Stimulated activated CD4-positive, alpha-beta T cell treated with anti-CD3 and anti-CD28 coated beads, TNF-alpha, amount 100 ng/mL, for 24 hours (primary cell): ENCODE data around the gene DENND5B.
"Not testable (repeated sequence)": the region's sequence is repeated elsewhere in the genome, so short reads cannot be mapped to it uniquely, and the experiment has no call there.

Source experiments
- DNase-seq, 3 experiments: peaks; one replicate each; pipeline ENCODE4 v3.0.0-alpha.2; 2020; ENCODE audit warnings: low read depth in 3 of 3

DENND5B gene

DNA sequence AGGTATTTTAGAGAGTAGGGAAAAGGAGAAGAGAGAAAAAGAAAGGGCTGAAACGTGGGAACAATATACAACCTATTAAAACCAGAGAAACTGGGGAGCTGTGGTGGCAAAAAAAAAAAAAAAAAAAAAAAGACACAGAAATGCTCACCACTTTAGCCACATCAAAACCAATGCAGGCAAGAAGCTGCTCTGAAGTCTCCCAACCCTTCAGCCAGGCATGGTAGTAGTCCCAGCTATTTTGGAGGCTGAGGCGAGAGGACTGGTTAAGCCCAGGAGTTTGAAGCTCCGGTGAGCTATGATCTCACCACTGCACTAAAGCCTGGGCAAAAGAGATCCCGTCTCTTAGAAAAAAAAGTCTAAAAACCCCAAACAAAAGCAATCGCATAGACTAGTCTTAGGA, 33.2 kb downstream of the DENND5B start:
- no peak for DNase-seq

DNA sequence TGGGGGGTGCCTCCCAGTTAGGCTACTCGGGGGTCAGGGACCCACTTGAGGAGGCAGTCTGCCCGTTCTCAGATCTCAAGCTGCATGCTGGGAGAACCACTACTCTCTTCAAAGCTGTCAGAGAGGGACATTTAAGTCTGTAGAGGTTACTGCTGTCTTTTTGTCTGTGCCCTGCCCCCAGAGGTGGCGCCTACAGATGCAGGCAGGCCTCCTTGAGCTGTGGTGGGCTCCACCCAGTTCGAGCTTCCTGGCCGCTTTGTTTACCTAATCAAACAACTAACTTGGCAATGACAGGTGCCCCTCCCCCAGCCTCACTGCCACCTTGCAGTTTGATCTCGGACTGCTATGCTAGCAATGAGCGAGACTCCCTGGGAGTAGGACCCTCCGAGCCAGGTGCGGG, 35.5 kb downstream of the DENND5B start:
- not testable (repeated sequence) for DNase-seq

DNA sequence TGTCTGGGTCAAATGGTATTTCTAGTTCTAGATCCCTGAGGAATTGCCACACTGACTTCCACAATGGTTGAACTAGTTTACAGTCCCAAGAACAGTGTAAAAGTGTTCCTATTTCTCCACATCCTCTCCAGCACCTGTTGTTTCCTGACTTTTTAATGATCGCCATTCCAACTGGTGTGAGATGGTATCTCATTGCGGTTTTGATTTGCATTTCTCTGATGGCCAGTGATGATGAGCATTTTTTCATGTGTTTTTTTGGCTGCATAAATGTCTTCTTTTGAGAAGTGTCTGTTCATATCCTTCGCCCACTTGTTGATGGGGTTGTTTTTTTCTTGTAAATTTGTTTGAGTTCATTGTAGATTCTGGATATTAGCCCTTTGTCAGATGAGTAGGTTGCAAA, 40.3 kb downstream of the DENND5B start:
- DNase-seq: not testable (repeated sequence)

DNA sequence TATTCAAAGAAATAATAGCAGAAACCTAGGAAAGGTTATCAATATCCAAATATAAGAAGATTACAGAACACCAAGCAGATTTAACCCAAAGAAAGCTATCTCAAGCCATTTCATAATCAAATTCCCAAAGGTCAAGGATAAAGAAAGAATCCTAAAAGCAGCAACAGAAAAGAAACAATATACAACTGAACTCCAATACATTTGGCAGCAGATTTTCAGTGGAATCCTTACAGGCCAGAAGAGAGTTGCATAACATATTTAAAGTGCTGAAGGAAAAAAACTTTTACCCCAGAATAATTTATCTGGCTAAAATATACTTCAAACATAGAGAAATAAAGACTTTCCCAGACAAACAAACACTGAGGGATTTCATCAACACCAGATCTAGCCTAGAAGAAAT, 54.3 kb downstream of the DENND5B start:
- no peak for DNase-seq

DNA sequence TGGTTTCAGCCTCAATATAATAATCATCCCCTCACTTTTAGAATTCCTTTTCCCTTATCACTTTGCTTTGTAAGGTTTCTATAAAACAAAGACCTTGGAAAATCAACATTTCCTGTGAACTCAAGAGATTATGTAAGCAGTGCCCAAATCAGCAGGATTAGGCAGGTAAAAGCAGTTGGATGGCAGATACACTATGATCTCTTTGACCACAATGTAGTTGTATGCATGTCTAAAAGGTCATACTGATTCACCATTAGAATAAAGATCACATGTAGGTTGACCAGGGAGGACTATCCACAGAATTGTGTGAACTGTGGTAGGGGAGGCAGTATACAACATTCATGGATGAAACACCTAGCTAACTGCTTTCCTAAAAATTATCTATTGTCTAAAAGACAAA, 57.5 kb downstream of the DENND5B start:
- DNase-seq: no peak

DNA sequence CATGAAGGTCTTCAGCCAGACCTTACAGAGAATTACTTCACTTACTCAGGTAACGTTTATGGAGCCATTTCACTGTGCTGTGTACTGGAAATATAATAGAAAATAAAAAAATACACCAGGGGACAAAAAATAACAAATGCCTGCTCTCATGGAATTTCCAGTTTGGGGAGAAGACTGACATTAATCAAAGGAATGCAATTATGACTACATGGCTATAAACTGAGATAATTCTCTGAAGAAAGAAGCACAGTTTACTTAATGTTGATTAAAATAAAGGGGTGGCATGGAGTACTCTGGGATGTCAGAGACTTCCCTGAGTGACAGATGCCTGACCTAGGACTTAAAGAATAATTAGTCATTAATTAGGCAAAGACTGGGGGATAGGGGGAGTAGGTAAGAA, 59.0 kb downstream of the DENND5B start:
- no peak for DNase-seq

DNA sequence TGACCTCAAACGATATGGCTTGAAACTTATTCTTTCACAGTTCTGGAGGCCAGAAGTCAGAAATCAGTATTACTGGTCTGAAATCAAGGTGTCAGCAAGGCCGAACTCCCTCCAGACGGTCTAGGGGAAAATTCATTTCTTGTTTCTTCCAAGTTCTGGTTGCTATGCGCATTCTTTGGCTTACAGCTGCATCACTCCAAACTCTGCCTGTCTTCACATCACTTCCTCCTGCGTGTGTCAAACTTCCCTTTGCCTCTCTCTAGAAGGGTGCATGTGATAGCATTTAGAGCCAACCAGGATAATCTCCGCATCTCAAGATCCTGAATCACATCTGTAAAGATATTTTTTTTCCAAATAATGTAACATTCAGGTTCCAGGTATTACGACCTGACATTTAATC, 62.8 kb downstream of the DENND5B start:
- DNase-seq: no peak

DNA sequence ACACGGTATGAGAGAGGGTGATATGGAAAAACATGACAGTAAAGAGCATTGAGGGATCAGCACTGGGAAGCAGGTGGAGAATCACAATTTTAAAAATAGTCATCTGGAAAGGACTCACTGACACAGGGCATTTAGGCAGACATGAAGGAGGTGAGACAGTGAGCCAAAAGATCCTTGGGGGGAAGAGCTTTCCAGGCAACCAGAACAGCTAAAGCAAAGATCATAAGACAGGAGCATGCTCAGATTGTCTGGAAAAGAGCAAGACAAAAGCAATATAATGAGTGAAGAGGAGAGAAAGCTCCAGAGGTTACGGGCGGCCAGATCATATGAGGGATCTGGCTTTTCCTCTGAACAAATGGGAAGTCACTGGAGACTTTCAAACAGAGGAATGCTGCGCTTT, 63.9 kb downstream of the DENND5B start:
- DNase-seq: no peak

DNA sequence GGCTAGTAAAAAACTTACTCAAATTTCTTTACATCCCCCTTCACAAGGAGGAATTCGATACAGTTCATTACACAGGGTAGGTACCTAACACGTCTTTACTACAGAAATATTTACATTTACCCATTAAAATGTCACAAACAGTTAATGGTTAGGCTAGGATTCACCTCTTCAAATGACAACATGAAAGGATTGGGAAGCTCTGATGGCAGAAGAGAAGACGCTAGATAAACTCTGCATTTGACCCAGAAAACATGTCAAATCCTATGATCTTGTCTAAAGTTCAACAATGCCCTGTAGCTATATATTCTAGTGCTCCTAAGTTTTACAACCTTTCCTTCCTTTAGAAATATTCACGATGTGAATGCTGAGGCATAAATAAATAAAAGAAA, 64.8 kb downstream of the DENND5B start:
- no peak for DNase-seq

DNA sequence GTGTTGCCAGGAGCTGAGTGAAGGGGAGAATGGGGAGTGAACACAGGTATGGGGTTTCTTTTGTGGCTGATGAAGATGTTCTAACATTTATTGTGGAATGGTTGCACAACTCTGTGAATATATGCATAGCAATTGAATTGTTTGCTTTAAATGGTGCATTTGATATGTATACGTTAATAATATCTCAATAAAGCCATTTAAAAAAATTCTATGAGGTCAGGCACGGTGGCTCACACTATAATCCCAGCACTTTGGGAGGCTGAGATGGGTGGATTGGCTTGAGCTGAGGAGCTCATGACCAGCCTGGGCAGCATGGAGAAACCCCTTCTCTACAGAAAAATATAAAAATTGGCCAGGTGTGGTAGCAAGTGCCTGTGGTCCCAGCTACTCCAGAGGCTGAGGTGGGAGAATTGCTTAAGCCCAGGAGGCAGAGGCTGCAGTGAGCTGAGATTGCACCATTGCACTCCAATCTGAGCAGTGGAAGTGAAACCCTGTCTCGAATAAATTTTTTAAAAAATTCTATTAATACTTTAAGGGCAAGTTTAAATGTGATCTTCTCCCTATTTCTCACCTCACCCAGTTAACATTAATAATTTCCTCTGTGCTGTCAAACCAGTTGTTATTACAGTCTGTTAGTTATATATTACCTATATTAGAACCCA, 65.3 kb downstream of the DENND5B start:
- no peak for DNase-seq

DNA sequence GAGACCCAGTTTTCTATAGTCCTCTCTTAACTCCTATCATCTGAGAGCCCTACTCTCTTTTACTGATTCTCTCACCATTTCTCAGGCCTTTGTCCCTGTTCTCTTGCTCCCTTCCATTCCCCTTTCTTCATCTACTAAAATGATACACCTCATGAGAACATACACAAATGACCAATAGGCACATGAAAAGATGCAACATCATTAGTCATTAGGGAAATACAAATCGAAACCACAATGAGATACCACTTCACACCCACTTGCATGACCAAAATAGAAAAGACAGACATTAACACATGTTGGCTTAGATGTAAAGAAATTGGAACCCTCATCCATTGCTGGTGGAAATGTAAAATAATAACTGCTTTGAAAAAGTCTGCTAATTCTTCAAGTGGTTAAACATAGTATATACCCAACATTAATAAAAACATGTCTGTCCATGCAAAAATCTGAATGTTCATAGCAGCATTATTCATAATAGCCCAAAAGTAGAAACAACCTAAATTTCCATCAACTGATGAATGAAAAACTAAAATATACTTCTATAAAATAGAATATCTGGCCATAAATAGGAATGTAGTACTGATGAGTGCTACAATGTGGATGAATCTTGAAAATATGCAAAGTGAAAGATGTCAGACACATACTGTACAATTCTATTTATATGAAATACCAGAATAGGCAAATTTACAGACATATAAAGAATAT, 66.0 kb downstream of the DENND5B start:
- DNase-seq: no peak

DNA sequence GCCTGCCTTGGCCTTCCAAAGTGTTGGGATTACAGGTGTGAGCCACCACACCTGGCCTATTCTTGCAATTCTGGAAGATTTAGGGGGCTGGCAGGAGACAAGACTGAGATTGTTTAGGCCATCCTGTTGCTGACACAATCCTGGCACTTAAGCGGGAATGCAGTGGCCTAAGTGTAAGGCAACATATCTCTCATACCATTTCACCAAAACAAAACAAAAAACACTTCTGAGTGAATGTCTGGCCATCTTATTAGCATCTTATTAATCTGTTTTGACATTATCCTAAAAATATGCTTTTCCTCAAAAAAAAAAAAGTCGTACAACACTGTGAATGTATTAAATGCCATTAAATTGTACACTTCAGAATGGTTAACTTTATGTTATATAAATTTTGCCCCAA, 67.6 kb downstream of the DENND5B start:
- no peak for DNase-seq

DNA sequence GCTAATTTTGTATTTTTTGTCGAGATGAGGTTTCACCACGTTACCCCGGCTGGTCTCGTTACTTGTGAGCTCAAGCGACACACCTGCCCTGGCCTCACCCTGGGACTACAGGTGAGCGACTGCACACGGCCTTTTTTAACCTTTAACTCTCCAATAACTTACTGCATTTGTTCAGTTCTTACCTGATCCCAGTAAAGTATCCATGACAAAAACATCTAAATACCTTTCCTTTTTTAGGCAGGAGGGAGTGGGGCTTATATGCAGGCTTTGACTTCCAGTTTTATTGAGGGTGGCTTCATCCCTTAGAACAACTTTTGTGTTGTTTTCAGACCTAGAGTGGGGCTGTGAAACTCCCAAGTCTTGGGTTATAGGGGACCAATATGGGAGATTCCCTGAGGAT, 68.3 kb downstream of the DENND5B start:
- DNase-seq: no peak

DNA sequence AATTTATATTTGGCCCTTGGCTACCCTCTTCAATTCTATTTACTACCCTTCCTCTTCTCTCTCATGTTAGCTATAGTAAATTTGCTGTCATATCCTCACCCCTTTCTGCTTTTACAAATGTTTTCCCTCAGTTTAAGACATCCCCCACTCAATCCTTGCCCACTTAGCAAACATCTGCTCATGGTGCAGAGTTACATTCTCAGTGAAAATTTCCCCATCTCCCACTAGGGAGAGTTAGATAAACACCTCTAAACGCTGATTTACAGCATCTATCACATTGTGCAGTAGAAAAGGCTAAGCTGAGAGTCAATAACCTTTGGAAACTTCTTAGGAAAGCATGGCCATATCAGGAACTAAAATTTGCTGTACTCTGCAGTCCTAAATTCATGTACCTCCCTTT, 69.0 kb downstream of the DENND5B start:
- DNase-seq: no peak

DNA sequence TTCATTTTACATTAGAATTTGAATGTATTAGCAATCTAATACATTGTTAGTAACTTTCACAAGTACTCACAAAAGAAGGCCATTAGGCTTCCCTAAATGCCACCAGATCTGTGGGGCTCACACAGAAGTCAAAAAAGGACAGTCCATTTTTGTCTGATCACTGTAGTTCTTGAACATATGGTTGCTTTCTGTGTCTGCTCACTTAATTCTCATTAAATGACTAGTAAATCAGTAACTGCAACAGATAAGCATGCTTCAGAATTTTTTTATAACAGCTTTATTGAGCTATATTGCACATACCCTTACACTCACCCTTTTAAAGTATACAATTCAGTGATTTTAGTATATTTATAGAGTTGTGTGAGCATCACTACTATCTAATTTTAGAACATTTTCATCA, 71.4 kb downstream of the DENND5B start:
- no peak for DNase-seq

DNA sequence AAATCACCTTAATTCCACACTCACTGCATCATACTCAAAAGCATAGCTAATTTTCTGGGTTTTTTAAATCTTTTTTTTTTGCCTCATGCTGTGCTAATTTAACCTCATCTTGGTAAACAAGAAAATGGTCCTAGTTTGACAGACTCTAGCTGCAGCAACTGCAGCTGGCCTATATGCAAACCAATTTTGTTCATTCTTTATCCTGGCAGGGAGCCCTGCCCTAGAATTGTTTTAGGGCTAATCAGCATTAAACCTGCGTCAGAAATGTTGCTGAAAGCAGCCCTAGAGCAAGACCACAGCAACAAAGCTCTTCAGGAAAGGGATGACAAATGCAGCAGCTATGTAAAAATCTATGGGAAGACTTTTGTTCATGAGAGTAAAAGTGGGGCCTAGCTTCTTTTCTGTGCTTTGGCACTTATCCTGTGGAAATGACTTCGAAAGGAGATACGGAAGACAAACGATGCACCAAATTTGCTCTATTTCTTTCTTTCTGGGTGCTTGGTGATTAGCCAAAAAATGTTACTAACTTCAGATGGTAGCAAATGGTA, 72.2 kb downstream of the DENND5B start:
- DNase-seq: no peak

DNA sequence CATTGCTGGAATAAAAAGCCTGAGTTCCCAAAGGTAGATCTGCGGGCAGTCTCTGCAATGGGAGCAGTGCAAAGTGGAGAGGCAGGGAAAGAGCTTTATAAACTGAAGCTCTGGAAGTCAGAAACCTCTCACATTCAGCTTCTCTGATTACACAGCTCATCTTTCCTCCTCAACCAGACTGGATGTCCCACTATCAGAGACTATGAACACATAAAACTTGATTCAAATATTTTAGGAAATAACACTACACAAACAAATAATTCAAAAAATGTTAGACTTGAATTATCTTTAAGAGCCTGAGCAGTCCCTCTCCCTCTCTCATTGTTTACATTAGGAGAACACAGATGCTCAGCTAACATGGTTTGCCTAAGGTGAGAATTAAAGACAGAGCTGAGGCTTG, 72.9 kb downstream of the DENND5B start:
- DNase-seq: no peak

DNA sequence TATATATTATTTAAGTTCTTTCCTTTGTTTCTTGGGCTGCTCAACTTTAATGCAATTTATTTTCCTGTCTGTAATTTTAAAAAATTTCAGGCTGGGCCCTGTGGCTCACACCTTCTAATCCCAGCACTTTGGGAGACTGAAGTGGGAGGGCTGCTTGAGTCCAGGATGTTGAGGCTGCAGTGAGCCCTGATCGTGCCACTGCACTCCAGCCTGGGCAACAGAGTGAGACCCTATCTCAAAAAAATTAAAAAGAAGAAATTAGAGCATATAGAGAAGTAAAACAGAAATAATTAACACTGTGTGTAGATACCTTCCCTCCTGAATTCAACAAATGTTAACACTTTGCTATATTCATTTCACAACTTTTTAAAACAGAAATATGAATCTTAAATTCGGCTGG, 74.2 kb downstream of the DENND5B start:
- DNase-seq: no peak

DNA sequence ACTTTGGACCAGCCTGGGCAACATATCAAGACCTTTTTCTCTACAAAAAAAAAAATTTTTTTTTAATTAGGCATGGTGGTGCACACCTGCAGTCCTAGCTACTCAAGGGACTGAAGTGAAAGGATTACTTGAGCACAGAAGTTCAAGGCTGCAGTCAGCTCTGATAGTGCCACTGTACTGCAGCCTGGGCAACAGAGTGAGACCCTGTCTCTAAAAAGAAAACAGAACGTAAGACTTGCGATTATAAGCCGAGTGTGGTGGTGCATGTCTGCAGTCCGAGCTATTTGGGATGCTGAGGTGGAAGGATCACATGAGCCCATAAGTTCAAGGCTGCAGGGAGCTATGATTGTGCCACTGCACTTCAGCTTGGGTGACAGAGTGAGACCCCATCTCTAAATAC, 76.0 kb downstream of the DENND5B start:
- DNase-seq: no peak

DNA sequence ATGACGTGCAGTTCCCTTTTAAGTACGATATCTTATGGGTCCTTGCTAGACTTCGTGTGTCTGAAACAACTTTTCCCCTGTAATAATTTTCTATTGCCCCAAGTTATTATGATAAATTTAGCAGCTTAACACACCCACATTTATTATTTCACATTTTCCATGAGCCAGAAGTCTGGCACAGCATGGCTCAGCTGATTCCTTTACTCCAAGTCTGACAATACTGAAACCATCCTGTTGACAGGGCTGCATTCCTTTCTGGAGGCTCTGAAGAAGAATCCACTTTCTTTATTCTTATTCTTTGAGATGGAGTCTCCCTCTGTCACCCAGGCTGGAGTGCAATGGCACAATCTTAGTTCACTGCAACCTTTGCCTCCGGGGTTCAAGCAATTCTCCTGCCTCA, 80.9 kb downstream of the DENND5B start:
- no peak for DNase-seq

DNA sequence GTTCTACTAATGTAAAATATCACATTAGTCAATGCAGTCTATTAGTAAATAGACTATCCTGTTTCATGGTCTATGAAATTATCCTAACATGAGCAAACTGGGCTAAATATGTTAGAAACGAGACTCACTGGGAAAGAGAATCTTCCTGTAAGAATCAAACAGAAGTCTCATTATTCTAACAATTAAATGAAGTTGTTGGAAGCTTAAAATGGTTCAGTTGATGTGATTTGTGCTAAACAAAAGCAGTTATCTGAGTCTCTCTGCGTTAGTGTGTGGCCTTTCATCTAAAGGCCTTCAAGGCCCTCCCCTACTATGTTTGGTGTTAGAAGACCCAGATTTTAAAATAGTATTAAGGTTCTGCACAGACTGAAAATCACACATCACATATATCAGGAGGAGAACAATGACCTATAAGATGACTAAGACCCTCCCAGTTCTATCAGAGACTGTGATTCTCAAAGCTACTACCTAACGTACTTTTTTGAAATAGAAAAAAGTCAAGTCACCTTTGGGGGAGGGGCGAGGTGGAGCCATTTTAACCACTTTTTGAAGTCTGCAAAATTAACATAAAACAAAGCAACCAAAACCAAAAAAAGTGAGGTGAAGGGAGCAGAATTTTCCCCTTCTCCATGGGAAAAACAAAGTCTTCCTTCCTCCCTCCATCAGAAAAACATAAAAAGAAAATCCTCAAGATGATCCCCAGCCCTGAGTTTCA, 82.3 kb downstream of the DENND5B start:
- DNase-seq: no peak

DNA sequence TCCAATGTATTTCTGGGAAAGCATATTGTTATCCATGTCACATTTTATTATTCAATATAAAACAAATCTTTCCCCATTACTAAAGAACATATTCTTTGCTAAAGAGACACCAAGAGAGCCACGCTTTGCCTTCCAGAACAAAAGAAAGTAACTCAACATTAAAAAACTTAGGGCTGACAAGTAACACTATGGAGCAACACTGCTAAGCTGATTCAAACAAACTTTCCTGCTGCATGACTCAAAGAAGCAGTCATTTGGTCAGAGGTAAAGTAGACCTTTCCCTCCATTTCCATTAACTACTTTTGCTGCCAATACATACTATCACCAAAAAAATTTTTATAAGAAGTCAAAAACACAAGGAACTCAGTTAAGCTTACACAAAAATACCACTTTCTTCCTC, 83.0 kb downstream of the DENND5B start:
- no peak for DNase-seq
